HG03175 (cell line): ENCODE measurements around the gene PALLD.

Experiments
- ATAC-seq: cut with Tn5 transposase; IDR thresholded peaks from one replicate; pipeline ENCODE4 v1.9.1; 2021; ENCODE audit warnings: mild to moderate bottlenecking, moderate library complexity; ENCODE audit not compliant: unreplicated experiment

The PALLD gene

DNA sequence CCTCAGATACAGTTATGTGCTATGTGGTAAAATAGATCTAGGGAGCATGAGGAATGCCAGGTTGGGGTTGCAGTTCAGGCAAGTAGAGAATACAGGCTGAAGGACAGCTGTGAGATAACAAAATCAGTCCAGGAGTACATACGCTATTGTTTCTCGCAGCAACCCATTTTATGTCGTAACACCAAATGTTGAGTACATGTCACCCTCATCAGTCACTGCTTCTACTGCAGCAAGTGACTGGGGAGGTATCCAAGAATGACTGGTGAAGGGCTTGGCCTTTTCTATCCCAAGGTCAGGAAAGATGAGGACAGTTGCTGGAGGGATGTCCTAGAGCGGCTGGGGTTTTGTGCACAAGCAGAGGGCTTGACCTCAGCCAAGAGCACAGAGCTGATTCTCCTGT lies 341.1 kb downstream of the PALLD start:
- ATAC-seq = no peak

DNA sequence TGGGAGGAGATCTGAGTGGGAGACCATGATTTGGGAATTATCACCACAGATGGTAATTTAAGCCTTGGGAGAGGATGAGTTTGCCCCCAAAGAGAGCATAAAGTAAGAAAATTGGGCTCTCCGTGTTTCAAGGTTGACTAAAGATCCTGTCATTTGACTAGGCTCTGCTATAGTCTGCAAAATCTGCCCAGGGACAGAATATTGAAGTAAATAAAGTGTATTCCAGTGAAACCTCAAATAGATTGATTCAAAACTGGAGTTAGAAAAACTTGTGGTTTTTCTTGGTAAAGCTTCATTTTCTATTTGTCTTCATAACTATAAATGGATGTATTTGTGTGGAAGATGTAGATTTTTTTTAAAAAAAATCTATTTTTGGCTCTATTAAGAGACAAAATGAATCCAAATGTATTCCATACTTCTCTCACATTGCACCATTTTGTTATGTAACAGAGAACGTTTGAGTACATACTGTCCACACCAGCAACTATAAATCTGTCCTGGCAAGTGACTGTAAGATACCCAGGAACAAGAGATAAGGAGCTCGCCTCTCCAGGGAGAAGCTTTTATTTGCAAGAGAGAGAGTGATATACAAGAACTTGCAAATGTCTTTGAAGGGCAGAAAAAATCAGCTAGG lies 343.0 kb downstream of the PALLD start:
- ATAC-seq = no peak

DNA sequence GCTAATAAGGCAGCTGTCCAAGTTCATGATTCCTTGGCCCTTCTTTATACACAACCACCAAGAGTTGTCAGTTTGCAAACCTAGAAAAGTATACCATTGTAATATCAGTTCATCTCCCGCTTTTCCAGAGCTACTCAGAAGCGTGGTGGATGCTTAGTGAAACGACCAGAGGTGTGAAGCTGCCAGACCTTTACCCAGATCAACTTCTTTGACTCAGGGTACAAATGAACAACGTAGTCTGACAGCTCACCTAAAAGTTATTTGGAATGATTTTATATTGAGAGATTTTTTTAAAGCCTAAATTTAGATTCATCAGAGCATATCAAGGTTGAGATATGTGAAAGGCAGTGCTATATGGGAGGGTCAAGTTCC lies 343.5 kb downstream of the PALLD start:
- no peak for ATAC-seq

DNA sequence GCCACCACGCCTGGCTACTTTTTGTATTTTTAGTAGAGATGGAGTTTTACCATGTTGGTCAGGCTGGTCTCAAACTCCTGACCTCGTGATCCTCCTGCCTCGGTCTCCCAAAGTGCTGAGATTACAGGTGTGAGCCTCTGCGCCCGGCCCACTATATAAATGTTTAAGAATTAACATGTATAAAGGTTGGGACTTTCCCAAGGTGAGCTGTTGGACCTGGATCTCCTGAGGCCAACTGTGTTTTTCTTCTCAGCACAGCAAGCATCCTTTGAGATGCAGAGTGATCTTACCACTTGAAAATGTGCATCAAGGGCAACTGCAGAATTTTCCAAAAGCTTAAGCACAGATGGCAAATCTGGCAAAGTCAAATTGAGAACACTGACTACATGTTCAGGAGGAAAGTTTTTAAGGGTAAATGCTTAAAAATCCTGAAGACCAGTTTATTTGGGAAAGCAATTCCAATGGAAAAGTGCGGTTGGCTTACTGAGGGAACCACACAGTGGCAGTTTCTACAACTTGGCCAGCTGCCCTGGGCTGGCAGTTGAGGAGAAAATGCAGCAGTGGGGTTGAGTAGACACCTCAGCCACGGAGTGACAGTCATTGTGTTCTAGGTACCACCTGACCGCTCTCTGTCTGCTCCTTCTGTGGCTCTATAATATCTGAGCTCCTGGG lies 344.3 kb downstream of the PALLD start:
- no peak for ATAC-seq

DNA sequence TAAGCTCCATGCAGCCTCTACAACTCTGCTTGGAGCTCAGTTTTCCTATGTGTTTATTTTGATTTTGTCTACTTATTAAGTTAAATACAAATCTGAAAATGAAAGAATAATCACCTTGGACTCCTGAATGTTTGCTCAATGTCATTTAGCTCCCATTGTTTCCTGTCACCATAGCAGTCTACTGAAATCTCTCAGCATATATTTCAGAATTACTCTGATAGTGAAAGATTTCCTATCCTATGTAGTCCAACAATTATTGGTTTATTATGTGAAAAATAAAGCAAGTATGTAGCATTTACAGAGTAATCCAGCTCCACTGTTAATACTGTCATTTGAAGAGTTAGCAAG lies 344.8 kb downstream of the PALLD start:
- no peak for ATAC-seq

DNA sequence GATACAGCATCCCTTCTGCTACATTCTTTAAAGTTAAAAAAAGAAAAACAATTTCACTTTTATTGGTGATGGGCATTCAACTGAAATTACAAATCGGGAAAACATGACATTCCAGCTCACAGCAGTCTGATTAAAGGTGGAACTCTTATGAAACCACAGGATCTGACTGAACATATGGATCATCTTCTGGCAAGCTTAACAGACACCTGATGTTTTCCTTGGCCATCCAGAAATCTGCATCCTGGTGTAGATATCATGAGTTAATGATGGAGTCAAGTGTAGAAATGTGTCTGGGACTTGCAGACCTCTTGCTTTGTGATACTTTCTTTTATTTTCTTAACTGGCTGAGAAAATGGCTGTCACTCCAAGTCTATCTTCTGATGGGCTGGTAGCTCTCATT lies 345.3 kb downstream of the PALLD start:
- no peak for ATAC-seq

DNA sequence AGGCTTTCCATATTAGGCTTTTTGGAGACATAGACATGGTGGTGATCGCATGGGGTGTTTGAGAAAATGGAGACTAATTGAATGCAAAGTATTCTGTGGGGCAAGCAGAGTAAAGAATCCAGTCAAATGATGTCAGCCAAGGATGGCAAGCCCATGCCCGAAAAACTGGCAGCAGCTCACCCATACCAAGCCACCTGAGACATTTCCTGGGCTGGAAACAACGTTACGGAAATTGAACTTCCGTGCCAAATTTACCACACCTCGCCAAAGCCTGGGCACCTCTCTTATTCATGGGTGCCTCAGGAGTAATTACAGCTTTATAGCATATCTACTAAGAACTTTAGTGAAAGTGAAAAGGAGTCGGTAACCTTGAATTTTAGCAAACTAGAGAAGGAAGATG lies 346.8 kb downstream of the PALLD start:
- no peak for ATAC-seq

DNA sequence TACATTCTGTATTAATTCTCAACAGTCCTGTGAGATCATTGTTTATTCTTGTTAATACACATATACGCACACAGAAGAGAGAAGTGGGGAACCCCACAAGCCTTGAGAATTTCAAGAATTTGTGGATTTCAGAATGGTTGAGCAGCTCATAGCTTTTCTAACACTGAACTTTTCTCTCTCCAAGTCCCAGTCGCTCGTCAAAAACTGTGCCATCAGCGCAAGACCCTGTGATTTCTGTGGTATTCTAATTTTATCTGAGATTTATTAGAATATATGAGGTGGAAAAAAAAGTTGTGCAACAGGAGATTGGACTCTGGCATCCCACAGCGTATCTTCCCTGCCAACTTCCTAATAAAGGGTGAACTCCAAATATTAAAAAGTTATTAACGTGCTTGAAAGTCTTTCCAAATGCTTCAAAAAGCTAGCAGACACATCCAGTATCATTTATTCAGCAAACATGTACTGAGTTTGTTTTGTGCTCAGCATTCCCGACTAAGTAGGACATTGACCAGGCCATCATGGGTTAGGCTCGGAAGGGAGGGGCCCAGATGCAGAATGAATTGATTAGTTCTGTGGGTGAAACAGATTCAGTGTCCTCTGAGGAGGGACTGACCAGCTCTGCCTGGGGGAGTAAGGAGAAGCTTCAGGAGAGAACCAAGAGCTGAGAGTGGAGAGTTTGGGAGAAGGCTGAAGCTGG lies 347.6 kb downstream of the PALLD start:
- ATAC-seq = no peak

DNA sequence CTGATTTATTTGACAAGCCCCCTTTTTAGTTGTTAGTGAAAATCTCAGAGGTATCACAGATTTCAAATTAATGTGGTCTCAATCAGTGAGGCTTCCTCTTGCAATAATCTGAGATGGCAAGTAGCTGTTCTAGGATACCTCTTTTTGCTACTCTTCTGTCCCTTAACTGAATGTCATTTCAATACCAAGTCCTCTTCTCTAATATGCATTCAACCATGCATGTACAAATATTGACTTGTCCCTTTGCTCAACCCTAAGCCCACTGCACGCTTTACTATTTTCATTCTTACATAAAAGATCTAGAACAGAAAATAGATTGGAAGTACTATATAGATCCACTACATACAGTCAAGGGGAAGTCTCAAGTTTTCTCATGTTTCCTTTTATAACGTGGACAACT lies 349.0 kb downstream of the PALLD start:
- ATAC-seq = no peak

DNA sequence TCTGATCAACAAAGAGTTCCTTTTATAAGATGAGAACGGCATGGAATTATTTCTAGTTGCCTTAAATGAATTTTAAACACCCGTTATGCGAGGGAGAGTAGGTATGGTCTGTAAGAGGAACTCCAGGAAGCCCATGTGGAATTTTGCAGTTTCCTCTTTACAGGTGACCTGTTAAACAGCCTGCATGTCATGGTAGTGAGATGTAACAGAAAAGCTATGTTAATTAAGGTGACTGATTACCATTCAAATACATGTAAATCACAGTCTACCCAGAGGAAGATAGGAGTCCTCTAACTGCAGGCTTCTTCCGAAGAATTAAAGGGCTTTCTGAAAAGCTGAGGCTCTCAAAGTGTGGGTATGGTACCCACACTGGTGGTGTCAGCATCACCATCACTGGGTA lies 349.6 kb downstream of the PALLD start:
- no peak for ATAC-seq

DNA sequence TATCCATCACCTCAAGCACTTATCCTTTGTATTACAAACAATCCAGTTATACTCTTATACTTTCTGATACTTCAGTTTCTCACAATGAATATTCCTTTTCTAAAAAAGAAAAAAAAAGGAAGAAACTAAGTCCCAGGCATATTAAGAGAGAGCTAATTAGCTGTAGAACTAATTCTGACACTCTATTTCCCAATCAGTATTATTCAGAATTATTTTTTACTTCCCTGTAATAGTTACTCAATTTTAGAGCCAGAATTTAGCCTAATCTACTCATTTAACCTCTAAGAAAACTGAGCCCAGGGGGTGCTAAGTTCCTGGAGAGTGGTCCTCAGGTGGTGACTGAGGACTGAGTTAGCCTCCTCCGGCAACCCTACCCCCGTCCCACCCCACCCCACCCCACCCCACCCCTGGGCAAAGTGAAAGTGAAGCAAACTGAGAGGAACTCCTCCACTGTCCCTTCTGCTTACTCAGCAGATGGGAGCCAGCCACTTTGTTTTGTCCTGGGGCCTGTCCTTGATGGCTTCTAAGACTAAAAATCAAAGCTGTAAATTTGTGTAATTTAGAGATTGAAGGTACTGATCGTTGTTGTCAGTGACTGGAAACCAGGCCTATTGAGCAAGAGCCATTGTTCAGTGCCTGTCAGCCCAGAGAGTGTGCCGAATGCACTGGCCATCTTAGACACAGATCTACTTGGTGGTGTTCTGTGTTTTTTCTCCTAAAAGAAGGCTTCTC lies 351.1 kb downstream of the PALLD start:
- no peak for ATAC-seq

DNA sequence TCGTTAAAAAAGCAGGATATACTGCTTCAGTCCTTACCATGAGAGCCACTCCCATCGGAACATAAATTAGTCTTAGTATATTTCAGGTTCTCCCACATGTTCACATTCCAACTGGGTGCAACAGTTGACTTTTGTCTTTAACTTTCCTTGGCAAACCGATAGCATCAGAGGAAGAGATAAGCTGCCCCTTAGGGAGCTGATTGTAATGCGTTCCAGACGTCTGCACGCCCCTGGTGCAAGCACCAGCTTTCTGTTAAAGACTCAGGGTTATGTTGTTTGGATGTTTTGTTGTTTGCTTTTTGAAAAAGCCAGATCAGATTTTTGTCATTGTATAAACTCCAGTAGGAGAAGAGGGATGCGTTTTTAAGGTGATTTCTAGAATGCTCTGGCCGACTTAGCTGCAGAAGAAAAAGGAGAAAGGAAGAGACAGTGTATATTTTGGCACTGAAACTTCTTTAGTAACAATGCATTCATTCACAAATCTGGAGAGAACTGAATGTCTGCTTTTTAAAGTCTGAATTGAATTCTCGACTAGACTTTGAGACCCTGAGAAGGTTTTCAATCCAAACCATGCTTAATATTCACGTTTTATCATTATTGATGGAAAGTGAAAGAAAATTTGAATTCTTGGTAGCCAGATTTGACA lies 352.3 kb downstream of the PALLD start:
- no peak for ATAC-seq

DNA sequence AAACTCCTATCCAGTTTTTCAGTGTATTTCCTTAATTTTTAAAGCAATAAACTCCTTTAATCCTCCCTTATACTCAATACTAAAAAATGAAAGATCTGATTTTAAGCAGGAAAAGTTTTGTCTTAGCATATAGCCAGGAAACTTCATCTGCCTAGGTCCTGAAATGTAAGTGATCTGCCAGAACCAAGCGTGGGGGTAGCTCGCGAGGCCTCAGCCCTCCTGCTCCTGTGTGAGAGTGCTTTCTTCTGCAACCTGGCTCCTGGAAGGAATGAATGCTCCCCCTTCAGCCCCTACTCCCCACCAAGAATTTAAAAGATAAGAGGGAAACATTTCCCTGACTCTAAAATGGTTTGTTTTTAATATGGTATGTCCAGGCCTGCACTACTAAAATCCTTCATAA lies 353.1 kb downstream of the PALLD start:
- no peak for ATAC-seq

DNA sequence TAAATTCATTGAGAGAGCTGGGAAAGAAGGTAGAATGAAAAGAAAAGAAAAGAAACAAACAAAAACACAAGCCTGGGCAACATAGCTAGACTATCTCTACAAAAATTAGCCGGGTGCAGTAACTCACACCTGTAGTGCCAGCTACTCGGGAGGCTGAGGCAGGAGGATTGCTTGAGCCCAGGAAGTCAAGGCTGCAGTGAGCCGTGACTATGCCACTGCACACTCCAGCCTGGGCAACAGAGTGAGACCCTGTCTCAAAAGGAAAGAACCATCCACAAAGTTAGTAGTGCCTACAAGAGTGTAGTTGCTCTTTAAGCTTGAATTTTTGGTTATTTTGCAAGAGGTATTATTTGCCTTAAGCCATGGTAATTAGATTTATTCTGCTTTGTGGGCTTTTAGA lies 355.5 kb downstream of the PALLD start:
- ATAC-seq = peak; percentile 1

DNA sequence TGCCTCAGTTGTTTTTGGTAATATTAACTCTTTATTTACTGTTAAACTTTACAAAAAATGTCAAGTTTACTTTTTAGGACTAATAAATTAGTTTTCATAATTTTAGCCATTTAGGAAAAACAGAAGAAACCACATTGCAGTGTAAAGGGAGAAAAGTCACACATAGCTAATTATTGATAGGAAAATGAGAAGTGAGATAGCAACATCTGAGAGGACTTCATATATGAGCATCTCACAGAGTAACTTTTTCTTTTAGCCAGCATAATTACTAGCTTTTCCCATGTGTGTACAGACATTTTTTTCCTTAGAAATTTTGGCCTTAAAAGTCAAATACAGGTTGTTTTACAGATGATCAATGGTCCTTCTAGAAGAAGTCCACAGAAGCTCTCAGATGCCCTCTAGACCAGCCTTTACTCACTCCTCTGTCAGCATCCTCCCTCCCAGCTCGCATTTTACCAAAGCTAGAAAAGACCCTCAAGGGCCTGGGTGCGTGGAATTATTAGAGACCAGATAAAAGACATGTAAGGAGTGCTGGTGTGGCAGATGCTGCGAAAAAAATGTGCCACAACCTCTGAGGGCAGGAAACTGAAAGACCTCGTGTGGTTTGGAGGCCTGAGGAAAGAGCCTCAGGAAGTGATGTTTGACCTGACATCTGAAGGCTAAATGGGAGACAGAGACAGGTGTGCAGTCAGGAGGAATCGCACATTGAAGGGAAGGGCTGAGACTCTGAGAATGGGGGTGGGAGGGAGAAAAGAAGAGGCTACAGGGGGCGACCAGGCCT lies 356.3 kb downstream of the PALLD start:
- peak; percentile 85 for ATAC-seq

DNA sequence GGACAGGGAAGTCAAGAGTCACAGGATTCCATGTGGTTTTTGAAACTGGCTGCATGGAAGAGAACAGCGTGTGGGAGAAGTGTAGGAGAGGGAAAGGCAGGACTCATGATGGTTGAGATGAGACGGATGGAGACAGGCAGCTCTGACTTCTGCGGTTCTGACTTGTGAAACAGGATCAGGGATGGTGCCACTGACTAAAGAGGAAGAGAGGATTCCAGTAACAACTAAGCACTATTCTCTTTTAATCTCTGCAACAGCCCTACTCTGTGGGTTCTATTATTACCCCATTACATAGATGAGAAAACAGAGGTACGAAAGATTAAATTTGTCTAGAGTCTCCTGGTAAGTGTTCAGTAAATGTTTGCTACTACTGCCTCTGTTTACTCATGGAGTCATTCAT lies 356.9 kb downstream of the PALLD start:
- ATAC-seq = peak; percentile 52

DNA sequence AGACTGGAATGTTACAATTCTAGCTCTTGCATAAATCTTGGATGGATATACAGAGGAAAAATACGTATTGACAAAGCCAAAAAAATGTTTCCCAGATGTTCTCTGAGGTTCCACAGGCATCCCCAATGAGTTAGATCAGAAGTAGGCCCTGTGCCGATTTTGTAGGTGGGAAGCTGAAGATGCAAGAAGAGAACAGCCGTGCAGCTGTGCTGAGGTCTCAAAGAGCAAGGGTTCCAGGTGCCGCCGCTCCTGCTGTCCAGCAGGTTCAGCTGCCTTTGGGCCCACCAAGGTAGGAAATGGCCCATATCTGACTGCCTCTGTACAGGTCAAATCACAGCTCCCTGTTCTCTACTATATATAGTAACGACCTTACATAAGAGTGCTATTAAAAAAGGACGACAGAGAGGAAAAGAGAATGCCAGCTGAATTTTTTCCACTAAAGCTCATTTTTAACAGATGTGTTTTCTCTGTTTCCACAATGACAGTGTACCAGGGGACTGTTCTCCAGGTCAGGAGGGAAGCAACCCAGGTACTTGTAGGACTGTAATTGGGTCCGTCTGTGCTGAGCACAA lies 357.6 kb downstream of the PALLD start:
- ATAC-seq = no peak

DNA sequence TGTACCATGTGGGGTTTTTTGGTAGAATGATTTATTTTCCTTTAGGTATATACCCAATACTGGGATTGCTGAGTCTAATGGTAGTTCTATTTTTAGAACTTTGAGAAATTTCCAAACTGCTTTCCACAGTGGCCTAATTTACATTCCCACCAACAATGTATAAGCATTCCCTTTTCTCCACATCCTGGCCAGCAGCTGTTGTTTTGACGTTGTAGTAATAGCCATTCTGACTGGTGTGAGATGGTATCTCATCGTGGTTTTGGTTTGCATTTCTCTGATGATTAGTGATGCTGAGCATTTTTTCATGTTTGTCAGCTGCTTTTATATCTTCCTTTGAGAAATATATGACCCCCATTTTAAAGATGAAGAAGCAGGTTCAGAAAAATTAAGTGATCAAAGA lies 359.5 kb downstream of the PALLD start:
- no peak for ATAC-seq

DNA sequence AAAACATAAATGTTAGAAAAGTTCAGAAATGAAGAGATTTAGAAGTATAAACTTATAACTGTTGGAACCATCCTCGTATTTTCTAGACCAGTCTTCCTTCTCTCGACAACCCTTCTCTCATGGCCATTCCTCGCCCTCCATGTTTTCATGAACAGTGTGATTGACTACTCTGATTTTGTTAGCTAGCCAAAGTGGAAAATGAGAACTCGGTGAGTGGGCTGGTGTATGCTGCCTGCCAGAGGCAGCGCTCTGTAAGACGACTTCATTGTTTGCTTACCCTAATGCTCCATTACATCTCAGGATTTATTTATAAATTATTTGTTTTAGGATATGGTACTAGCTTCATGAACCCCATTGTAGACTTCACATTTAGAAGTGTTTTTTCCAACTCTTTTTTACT lies 360.2 kb downstream of the PALLD start:
- no peak for ATAC-seq
